Stimulated activated CD4-positive, alpha-beta T cell treated with anti-CD3 and anti-CD28 coated beads, Interleukin-1b, Interleukin-23, amount 100 ng/mL, for 48 hours (primary cell): ENCODE measurements around the gene DNAH7.
"Not testable (repeated sequence)": the region's sequence is repeated elsewhere in the genome, so short reads cannot be mapped to it uniquely, and the experiment has no call there.

Experiments
- DNase-seq: peaks from one replicate; pipeline ENCODE4 v3.0.0-alpha.2; 2020

The DNAH7 gene

GRCh38 chr2:195706161-195706900 is 362.3 kb downstream of the DNAH7 start:
- DNase-seq: no peak

GRCh38 chr2:195700480-195700879 is 368.2 kb downstream of the DNAH7 start:
- DNase-seq: no peak

GRCh38 chr2:195697681-195698220 is 370.9 kb downstream of the DNAH7 start:
- no peak for DNase-seq

GRCh38 chr2:195696012-195696411 is 372.6 kb downstream of the DNAH7 start:
- DNase-seq: no peak

GRCh38 chr2:195695002-195695631 is 373.5 kb downstream of the DNAH7 start:
- DNase-seq: no peak

GRCh38 chr2:195694553-195694952 is 374.1 kb downstream of the DNAH7 start:
- DNase-seq: no peak

GRCh38 chr2:195692531-195692930 is 376.1 kb downstream of the DNAH7 start:
- DNase-seq: not testable (repeated sequence)
